HCT116 (cell line): ENCODE results near the gene LGALS4. TPM values are rescaled to one million over a fixed set of nuclear protein-coding genes. Genes with fewer than 3 reads are reported as not detected.
"Not testable (repeated sequence)": the region's sequence is repeated elsewhere in the genome, so short reads cannot be mapped to it uniquely, and the experiment has no call there.

Source experiments
- ATAC-seq: fragments of 200-7000 bp; cut with Tn5 transposase; 2 replicates; pipeline ENCODE4 v1.9.1; 2020; ENCODE audit warnings: mild to moderate bottlenecking, moderate library complexity
- BruUV-seq: library from RNA; stranded (reverse); fragments of 400-500 nt; replicated peaks from 2 replicates; lab custom pipeline; 2021; lab: Mats Ljungman, UMichigan
- CTCF ChIA-PET: fragments of 300-600 bp; sonication (Branson Sonifier 250); formaldehyde crosslinking; loops from one replicate; lab custom pipeline; 2021; ENCODE audit warnings: antibody characterized with exemption; lab: Charles Lee
- POLR2A ChIA-PET: fragments of 300-600, 350-600 bp; sonication (Branson Sonifier 250); formaldehyde crosslinking; loops from one replicate; lab custom pipeline; 2021; ENCODE audit warnings: antibody characterized with exemption; lab: Charles Lee
- RAD21 ChIA-PET, 2 experiments: fragments of 300-600 bp; sonication (Branson Sonifier 250); formaldehyde crosslinking; loops; one replicate each; lab custom pipeline; 2023; ENCODE audit warnings: low total read pairs in 2 of 2; ENCODE audit not compliant: uncharacterized antibody in 2 of 2, unreplicated experiment in 2 of 2, low non-redundant PET in 1 of 2; lab: Charles Lee
- DNase-seq: peaks from one replicate; pipeline ENCODE4 v3.0.0-alpha.2; 2010; ENCODE audit warnings: low read depth, low spot score
- H2AFZ ChIP-seq: fragments of 200-600 bp; shearing (Covaris generic), sonication (generic); 2 replicates; pipeline ENCODE4 v1.6.1; 2017; ENCODE audit warnings: low read depth, mixed run types, mixed read lengths, antibody characterized with exemption, low read length; ENCODE audit not compliant: poor library complexity, severe bottlenecking
- H3K27ac ChIP-seq: 2 replicates; pipeline ENCODE4 v1.5.1; 2012; ENCODE audit warnings: low read depth, low read length
- H3K27me3 ChIP-seq: fragments of 200-600 bp; sonication (generic); 2 replicates; pipeline ENCODE4 v1.6.1; 2016; ENCODE audit warnings: mixed run types, low read length, mixed read lengths; ENCODE audit not compliant: insufficient read depth
- H3K36me3 ChIP-seq, 2 experiments: fragments of 200-500 bp in 1 of 2; fragments of 200-600 bp in 1 of 2; sonication (Bioruptor generic) in 1 of 2; sonication (generic) in 1 of 2; 2 replicates each; pipeline versions ENCODE4 v1.5.1 to v1.6.1; 2014 to 2016; ENCODE audit warnings: low read length in 2 of 2, inconsistent platforms in 1 of 2, mixed read lengths in 1 of 2, mixed run types in 1 of 2; ENCODE audit not compliant: insufficient read depth in 2 of 2, control insufficient read depth in 1 of 2
- H3K4me1 ChIP-seq, 2 experiments: fragments of 200-600 bp in 1 of 2; sonication (generic) in 1 of 2; 2 replicates each; pipeline versions ENCODE4 v1.5.1 to v1.6.1; 2012 to 2017; ENCODE audit warnings: low read length in 2 of 2, inconsistent platforms in 1 of 2, mild to moderate bottlenecking in 1 of 2, mixed read lengths in 1 of 2, mixed run types in 1 of 2, moderate library complexity in 1 of 2; ENCODE audit not compliant: insufficient read depth in 2 of 2, control insufficient read depth in 1 of 2
- H3K4me2 ChIP-seq: fragments of 200-600 bp; sonication (generic); 2 replicates; pipeline ENCODE4 v1.6.1; 2017; ENCODE audit warnings: mixed run types, low read length, mixed read lengths
- H3K4me3 ChIP-seq, 2 experiments: fragments of 200-600 bp in 1 of 2; sonication (generic) in 1 of 2; replicated peaks in 1 of 2; 2 replicates each; pipeline ENCODE4 v1.5.1; 2011 to 2016; ENCODE audit warnings: low read length in 2 of 2, control low read depth in 1 of 2, low read depth in 1 of 2, mild to moderate bottlenecking in 1 of 2, mixed read lengths in 1 of 2, mixed run types in 1 of 2
- H3K79me2 ChIP-seq: fragments of 200-600 bp; sonication (generic); 2 replicates; pipeline ENCODE4 v1.6.1; 2017; ENCODE audit warnings: mild to moderate bottlenecking, mixed run types, low read length, moderate library complexity, mixed read lengths; ENCODE audit not compliant: insufficient read depth
- H3K9ac ChIP-seq: fragments of 200-600 bp; sonication (generic); 2 replicates; pipeline ENCODE4 v1.6.1; 2016; ENCODE audit warnings: low read length, mixed read lengths
- H3K9me2 ChIP-seq: fragments of 200-600 bp; sonication (generic), shearing (Covaris generic); 2 replicates; pipeline ENCODE4 v1.6.1; 2017; ENCODE audit warnings: mixed run types, mild to moderate bottlenecking, moderate library complexity; ENCODE audit not compliant: insufficient read depth
- H3K9me3 ChIP-seq, 2 experiments: fragments of 200-500 bp in 1 of 2; fragments of 200-600 bp in 1 of 2; sonication (Bioruptor generic) in 1 of 2; sonication (generic) in 1 of 2; 2 replicates each; pipeline ENCODE4 v1.6.1; 2014 to 2017; ENCODE audit warnings: low read length in 2 of 2, mixed read lengths in 2 of 2, inconsistent platforms in 1 of 2, low read depth in 1 of 2, mild to moderate bottlenecking in 1 of 2, mixed run types in 1 of 2, moderate library complexity in 1 of 2; ENCODE audit not compliant: control insufficient read depth in 1 of 2, insufficient read depth in 1 of 2
- H4K20me1 ChIP-seq: fragments of 200-600 bp; sonication (generic), shearing (Covaris generic); 2 replicates; pipeline ENCODE4 v1.6.1; 2017; ENCODE audit warnings: mixed run types, mild to moderate bottlenecking, moderate library complexity; ENCODE audit not compliant: insufficient read depth
- ATF3 ChIP-seq: IDR thresholded peaks from 2 replicates; pipeline ENCODE4 v1.6.1; 2012
- CBX3 ChIP-seq: IDR thresholded peaks from 2 replicates; pipeline ENCODE4 v1.6.1; 2012; ENCODE audit warnings: low read depth
- CEBPB ChIP-seq: IDR thresholded peaks from 2 replicates; pipeline ENCODE4 v1.6.1; 2012; ENCODE audit warnings: low read depth
- CTCF ChIP-seq, 3 experiments: fragments of 200-600 bp in 1 of 3; sonication (generic) in 1 of 3; IDR thresholded peaks in 2 of 3; conservative IDR thresholded peaks in 1 of 3; 2 replicates each; pipeline ENCODE4 v1.5.1; 2012 to 2017; ENCODE audit warnings: low read depth in 2 of 3, low read length in 2 of 3, antibody characterized with exemption in 1 of 3, borderline replicate concordance in 1 of 3, control low read depth in 1 of 3, mild to moderate bottlenecking in 1 of 3, mixed read lengths in 1 of 3, mixed run types in 1 of 3, moderate library complexity in 1 of 3; ENCODE audit not compliant: insufficient read depth in 1 of 3
- EGR1 ChIP-seq: IDR thresholded peaks from 2 replicates; pipeline ENCODE4 v1.6.1; 2012; ENCODE audit warnings: low read depth
- ELF1 ChIP-seq: IDR thresholded peaks from 2 replicates; pipeline ENCODE4 v1.6.1; 2012; ENCODE audit warnings: low read depth, borderline replicate concordance
- POLR2A ChIP-seq: IDR thresholded peaks from 2 replicates; pipeline ENCODE4 v1.7.0; 2011; ENCODE audit warnings: borderline replicate concordance; ENCODE audit not compliant: insufficient read depth, insufficient read length; ENCODE audit errors: extremely low read depth
- RAD21 ChIP-seq: IDR thresholded peaks from 2 replicates; pipeline ENCODE4 v1.6.1; 2012; ENCODE audit warnings: low read depth, mild to moderate bottlenecking
- REST ChIP-seq: IDR thresholded peaks from 2 replicates; pipeline ENCODE4 v1.6.1; 2012; ENCODE audit warnings: low read depth
- SIN3A ChIP-seq: IDR thresholded peaks from 2 replicates; pipeline ENCODE4 v1.6.1; 2012; ENCODE audit warnings: low read depth
- SP1 ChIP-seq: IDR thresholded peaks from 2 replicates; pipeline ENCODE4 v1.6.1; 2012; ENCODE audit warnings: low read depth
- SRF ChIP-seq: IDR thresholded peaks from 2 replicates; pipeline ENCODE4 v1.6.1; 2012; ENCODE audit warnings: low read depth
- TCF7L2 ChIP-seq: IDR thresholded peaks from 2 replicates; pipeline ENCODE4 v1.7.0; 2011; ENCODE audit warnings: borderline replicate concordance, inconsistent platforms; ENCODE audit not compliant: insufficient read depth, insufficient read length; ENCODE audit errors: extremely low read depth
- YY1 ChIP-seq: IDR thresholded peaks from 2 replicates; pipeline ENCODE4 v1.6.1; 2011; ENCODE audit warnings: low read length, low read depth, moderate library complexity, mild to moderate bottlenecking; ENCODE audit not compliant: insufficient replicate concordance; ENCODE audit errors: extremely low read depth
- intact Hi-C: fragments of 100-400 bp; cut with micrococcal nuclease; formaldehyde crosslinking; loops from 2 replicates; pipeline ENCODE4 v1.10.0; 2022
- total RNA-seq: library from RNA; stranded (reverse); gene quantifications from one replicate; pipeline ENCODE4 v1.2.1, GENCODE V29; 2021; ENCODE audit not compliant: unreplicated experiment

LGALS4 gene
- total RNA-seq, 1 experiment from 2014 or later: 0.86 TPM

- H3K79me2 ChIP-seq: no peaks in the 10 kb centered on the region
- no peak overlapping the region for H3K4me3 ChIP-seq
- H3K9ac ChIP-seq: no peak overlapping the region
- POLR2A ChIA-PET: no interaction called here
- ATAC-seq (no peak), DNase-seq (no peak)
- TF ChIP-seq SRF: no peak
- no peak for TF ChIP-seq EGR1
- TF ChIP-seq REST: no peak
- TF ChIP-seq RAD21: no peak
- TF ChIP-seq ATF3: no peak
- TF ChIP-seq ELF1: no peak
- TF ChIP-seq SIN3A: no peak
- TF ChIP-seq SP1: no peak
- TF ChIP-seq CEBPB: no peak
- TF ChIP-seq POLR2A: no peak
- TF ChIP-seq CBX3: no peak
- no peak for TF ChIP-seq TCF7L2
- no peak for TF ChIP-seq CTCF (IDR thresholded peaks at IDR 0.05 in 2 of 3, conservative IDR thresholded peaks at IDR 0.05 in 1 of 3; ENCODE audit: borderline replicate concordance in 1 of 3, insufficient read depth in 1 of 3, low read depth in 2 of 3, low read length in 2 of 3)
- TF ChIP-seq YY1: no peak
- no peak overlapping the region for H3K4me2 ChIP-seq
- H3K36me3 ChIP-seq: no peaks in the 10 kb centered on the region
- BruUV-seq: no TSS peak
- H3K27me3 ChIP-seq: no peaks in the 10 kb centered on the region
- intact Hi-C loops: no loop called here
- CTCF ChIA-PET: no interaction called here
- H3K9me2 ChIP-seq: no peaks in the 10 kb centered on the region
- RAD21 ChIA-PET: no interaction called here
- no peaks in the 10 kb centered on the region for H4K20me1 ChIP-seq
- no peaks in the 10 kb centered on the region for H3K9me3 ChIP-seq
- no peaks in the 10 kb centered on the region for H3K4me1 ChIP-seq
- H2AFZ ChIP-seq: no peak overlapping the region
- no peak overlapping the region for H3K27ac ChIP-seq
These were observed 48.9 kb downstream of the LGALS4 start for GRCh38 chr19:38763795-38764220.

- H3K27ac ChIP-seq, RAD21 ChIA-PET, H2AFZ ChIP-seq, DNase-seq, ATAC-seq, H3K4me3 ChIP-seq, BruUV-seq, H3K79me2 ChIP-seq, H3K9me2 ChIP-seq, intact Hi-C loops, H3K9me3 ChIP-seq, H3K4me2 ChIP-seq, H3K9ac ChIP-seq, H3K27me3 ChIP-seq, H3K4me1 ChIP-seq, H3K36me3 ChIP-seq, H4K20me1 ChIP-seq: not testable (repeated sequence)
- ChIA-PET POLR2A (interaction anchor here (0.9 kb wide), 1 partner anchor 72 kb away, joined by 3 read pairs; no protein-coding TSS in a partner anchor), CTCF (interaction anchor here (1.4 kb wide), 1 partner anchor 8 kb away, joined by 6 read pairs; no protein-coding TSS in a partner anchor)
These were observed 50.8 kb downstream of the LGALS4 start for GRCh38 chr19:38761884-38762389.
